ENCODE results near the gene ELMO1. TPM values are rescaled to one million over a fixed set of nuclear protein-coding genes. Genes with fewer than 3 reads are reported as not detected.

The ELMO1 gene
- total and polyA plus RNA-seq, 2 experiments from 2014 or later, result 6.5 to 24.9 TPM

GRCh38 chr7:36895192-36895591 lies 553.5 kb downstream of the ELMO1 start:
- Mint-ChIP-seq H3K36me3 (ENCODE audit: low read depth) (no peaks in the 10 kb centered on the region), H3K9me3 (no peaks in the 10 kb centered on the region)
- ATAC-seq, result no peak

More at GRCh38 chr7:36895192-36895591, 553.5 kb downstream of the ELMO1 start:
- Histone ChIP-seq H3K27me3 (ENCODE audit: insufficient read depth) (no peaks in the 10 kb centered on the region), H3K9me2 (ENCODE audit: insufficient read depth) (peaks cover 5% of the 10 kb centered on the region), H3K4me1 (ENCODE audit: insufficient read depth) (no peaks in the 10 kb centered on the region), H3F3A (replicated peaks; ENCODE audit: low read depth) (no peaks in the 10 kb centered on the region), H3K27ac (ENCODE audit: low read depth) (no peak overlapping the region), H4K20me1 (replicated peaks; ENCODE audit: insufficient read depth) (no peaks in the 10 kb centered on the region), H3K36me3 (ENCODE audit: insufficient read depth) (no peaks in the 10 kb centered on the region), H2AFZ (no peak overlapping the region), H3K79me2 (replicated peaks; ENCODE audit: insufficient read depth) (no peaks in the 10 kb centered on the region), H3K4me3 (no peak overlapping the region), H3K4me2 (no peak overlapping the region)
- DNase-seq (ENCODE audit: low spot score), result no peak
- Mint-ChIP-seq H3K4me3 (no peak overlapping the region), H3K4me1 (no peaks in the 10 kb centered on the region), H3K27ac (no peak overlapping the region), H3K27me3 (ENCODE audit: insufficient read depth, low read depth, poor library complexity) (no peaks in the 10 kb centered on the region)
- TF ChIP-seq, protein P1, sequence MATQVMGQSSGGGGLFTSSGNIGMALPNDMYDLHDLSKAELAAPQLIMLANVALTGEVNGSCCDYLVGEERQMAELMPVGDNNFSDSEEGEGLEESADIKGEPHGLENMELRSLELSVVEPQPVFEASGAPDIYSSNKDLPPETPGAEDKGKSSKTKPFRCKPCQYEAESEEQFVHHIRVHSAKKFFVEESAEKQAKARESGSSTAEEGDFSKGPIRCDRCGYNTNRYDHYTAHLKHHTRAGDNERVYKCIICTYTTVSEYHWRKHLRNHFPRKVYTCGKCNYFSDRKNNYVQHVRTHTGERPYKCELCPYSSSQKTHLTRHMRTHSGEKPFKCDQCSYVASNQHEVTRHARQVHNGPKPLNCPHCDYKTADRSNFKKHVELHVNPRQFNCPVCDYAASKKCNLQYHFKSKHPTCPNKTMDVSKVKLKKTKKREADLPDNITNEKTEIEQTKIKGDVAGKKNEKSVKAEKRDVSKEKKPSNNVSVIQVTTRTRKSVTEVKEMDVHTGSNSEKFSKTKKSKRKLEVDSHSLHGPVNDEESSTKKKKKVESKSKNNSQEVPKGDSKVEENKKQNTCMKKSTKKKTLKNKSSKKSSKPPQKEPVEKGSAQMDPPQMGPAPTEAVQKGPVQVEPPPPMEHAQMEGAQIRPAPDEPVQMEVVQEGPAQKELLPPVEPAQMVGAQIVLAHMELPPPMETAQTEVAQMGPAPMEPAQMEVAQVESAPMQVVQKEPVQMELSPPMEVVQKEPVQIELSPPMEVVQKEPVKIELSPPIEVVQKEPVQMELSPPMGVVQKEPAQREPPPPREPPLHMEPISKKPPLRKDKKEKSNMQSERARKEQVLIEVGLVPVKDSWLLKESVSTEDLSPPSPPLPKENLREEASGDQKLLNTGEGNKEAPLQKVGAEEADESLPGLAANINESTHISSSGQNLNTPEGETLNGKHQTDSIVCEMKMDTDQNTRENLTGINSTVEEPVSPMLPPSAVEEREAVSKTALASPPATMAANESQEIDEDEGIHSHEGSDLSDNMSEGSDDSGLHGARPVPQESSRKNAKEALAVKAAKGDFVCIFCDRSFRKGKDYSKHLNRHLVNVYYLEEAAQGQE (IDR thresholded peaks at IDR 0.05; ENCODE audit: unreplicated experiment), result no peak
- TF ChIP-seq ZNF331 (CRISPR knock-in tag; IDR thresholded peaks at IDR 0.05; ENCODE audit: low read depth) (no peak), POLR2AphosphoS5 (IDR thresholded peaks at IDR 0.05; ENCODE audit: low read depth) (no peak), STAT1 (IDR thresholded peaks at IDR 0.05; ENCODE audit: unreplicated experiment) (no peak), EZH2 (IDR thresholded peaks at IDR 0.05; ENCODE audit: low read depth, unreplicated experiment) (no peak), ZNF462 (CRISPR knock-in tag; IDR thresholded peaks at IDR 0.05) (no peak), EZH2phosphoT487 (IDR thresholded peaks at IDR 0.05; ENCODE audit: unreplicated experiment) (no peak), JUNB (IDR thresholded peaks at IDR 0.05; ENCODE audit: unreplicated experiment) (no peak), ZNF114 (CRISPR knock-in tag; IDR thresholded peaks at IDR 0.05) (no peak), NANOG (IDR thresholded peaks at IDR 0.05; ENCODE audit: borderline replicate concordance) (no peak)
- TF ChIP-seq, protein P2, sequence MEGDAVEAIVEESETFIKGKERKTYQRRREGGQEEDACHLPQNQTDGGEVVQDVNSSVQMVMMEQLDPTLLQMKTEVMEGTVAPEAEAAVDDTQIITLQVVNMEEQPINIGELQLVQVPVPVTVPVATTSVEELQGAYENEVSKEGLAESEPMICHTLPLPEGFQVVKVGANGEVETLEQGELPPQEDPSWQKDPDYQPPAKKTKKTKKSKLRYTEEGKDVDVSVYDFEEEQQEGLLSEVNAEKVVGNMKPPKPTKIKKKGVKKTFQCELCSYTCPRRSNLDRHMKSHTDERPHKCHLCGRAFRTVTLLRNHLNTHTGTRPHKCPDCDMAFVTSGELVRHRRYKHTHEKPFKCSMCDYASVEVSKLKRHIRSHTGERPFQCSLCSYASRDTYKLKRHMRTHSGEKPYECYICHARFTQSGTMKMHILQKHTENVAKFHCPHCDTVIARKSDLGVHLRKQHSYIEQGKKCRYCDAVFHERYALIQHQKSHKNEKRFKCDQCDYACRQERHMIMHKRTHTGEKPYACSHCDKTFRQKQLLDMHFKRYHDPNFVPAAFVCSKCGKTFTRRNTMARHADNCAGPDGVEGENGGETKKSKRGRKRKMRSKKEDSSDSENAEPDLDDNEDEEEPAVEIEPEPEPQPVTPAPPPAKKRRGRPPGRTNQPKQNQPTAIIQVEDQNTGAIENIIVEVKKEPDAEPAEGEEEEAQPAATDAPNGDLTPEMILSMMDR (conservative IDR thresholded peaks at IDR 0.05; ENCODE audit: low read depth in 2 of 2), result no peak
- TF ChIP-seq, protein P3, sequence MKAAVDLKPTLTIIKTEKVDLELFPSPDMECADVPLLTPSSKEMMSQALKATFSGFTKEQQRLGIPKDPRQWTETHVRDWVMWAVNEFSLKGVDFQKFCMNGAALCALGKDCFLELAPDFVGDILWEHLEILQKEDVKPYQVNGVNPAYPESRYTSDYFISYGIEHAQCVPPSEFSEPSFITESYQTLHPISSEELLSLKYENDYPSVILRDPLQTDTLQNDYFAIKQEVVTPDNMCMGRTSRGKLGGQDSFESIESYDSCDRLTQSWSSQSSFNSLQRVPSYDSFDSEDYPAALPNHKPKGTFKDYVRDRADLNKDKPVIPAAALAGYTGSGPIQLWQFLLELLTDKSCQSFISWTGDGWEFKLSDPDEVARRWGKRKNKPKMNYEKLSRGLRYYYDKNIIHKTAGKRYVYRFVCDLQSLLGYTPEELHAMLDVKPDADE (IDR thresholded peaks at IDR 0.05), result no peak

Measured in GM23338 (cell line).